D341Med (cell line): ENCODE results near the gene MGAT3.
"Not testable (repeated sequence)": the region's sequence is repeated elsewhere in the genome, so short reads cannot be mapped to it uniquely, and the experiment has no call there.

Experiments
- DNase-seq: peaks from one replicate; pipeline ENCODE4 v3.0.0; 2012; ENCODE audit warnings: low spot score

The MGAT3 gene

DNA sequence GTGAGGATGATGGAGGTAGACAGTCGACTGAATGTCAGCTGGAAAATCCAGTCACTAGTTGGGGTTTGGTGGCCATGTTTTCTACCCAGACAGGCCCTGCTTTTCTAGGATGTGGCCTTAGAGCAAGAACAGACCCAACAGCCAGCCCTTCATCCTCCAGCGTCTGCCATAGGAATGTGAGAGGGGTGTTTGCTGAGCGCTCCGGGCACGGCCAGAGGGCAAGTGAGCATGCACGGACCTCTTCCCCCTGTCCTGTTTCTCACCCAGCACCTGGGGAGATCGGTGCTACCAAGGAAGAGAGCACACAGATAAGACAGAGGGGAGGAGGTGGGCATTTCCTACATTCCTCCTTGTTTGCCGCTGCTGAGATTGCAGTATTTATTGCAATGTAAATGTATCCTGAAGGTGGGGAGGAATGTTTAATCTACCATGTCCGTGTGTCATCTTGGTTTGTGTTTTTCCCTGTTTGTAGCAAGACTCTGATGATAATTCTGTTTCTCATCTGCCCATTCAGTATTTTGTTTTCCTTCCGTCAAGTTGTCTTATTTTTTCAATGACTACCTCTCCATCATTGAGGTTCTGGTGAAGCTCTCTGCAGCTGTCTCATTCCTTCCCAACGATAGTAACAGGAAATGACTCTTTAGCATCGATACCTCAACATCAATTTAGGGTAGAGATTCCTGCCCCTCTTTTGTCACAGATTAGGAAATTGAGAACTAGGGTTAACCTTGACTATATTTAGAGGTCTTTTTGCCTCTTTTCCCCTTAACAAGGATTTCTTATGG lies 58.6 kb downstream of the MGAT3 start:
- DNase-seq = no peak

DNA sequence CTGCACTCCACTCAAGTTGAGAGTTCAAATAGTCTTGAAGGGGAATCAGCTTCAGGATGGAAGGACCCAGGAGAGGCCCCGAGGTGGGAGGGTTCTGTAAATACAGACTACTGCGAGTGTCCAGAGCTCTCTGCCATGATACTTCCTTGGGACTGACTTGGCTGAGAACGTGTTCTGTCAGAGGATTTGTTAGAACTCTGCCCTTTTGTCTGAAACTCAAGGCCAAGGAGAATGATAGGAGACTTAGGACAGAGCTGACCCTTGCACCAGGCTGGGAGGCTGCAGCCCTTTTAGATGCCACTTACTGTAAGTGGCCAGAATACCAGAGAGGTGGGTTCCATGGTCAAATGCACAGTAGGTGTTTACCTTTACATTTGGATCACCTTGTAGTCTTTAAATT lies 60.7 kb downstream of the MGAT3 start:
- DNase-seq = no peak

DNA sequence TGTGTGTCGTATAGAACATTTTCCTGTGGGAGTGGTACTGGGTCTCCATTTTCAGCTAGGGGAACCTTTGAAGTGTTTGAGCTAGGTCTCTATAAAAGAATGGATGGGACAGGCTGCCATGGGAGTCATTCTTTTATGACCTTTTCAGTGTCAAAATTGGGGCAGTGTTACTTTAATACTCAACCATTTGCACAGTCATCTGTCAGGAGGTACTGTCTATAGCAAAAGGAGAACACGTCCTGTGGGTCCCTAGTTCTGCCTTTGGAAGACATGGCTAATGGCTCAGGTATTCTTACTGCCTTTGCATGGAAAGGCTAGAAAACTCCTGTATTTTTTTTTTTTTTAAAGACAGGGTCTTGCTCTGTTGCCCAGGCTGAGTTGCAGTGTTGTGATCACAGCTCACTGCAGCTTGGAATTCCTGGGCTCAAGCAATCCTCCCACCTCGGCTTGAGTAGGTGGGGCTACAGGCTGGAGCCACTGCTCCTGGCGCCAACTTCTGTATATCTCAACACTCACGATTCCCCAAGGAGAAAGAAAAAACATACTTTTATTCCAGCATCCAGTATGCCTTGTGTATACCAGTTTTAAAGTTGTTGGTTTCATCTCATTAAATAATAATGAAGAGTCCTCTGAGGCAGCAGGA lies 61.5 kb downstream of the MGAT3 start:
- DNase-seq = no peak

- DNase-seq = peak; percentile 71
Measured at GRCh38 chr22:39518996-39519680, 62.3 kb downstream of the MGAT3 start.

DNA sequence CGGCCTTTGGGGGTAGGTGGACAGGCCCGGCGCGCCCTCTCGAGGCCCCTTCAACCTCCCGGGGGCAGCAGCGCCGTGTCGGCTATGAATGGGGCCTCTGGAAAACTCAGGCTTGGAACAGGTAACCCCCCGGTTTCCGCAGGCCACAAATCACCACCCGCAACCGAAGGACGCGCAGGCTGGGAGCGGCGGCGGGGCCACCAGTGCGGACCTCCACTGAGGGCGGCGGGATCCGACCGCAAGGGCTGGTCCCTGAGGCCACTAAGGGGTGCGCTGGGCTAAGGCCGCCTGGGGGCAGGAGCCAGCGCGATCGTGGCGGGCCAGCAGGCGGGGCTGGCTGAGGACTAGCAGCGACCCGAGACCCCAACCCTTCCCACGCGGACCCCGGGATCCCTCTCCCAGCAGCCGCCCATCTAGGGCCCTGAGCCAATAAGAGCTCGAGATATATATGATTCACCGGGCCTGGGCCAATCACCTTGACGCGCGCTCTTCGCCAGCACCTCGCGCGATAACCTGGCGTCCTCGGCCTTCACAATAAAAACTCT lies 62.9 kb downstream of the MGAT3 start:
- peak; percentile 95 for DNase-seq

DNA sequence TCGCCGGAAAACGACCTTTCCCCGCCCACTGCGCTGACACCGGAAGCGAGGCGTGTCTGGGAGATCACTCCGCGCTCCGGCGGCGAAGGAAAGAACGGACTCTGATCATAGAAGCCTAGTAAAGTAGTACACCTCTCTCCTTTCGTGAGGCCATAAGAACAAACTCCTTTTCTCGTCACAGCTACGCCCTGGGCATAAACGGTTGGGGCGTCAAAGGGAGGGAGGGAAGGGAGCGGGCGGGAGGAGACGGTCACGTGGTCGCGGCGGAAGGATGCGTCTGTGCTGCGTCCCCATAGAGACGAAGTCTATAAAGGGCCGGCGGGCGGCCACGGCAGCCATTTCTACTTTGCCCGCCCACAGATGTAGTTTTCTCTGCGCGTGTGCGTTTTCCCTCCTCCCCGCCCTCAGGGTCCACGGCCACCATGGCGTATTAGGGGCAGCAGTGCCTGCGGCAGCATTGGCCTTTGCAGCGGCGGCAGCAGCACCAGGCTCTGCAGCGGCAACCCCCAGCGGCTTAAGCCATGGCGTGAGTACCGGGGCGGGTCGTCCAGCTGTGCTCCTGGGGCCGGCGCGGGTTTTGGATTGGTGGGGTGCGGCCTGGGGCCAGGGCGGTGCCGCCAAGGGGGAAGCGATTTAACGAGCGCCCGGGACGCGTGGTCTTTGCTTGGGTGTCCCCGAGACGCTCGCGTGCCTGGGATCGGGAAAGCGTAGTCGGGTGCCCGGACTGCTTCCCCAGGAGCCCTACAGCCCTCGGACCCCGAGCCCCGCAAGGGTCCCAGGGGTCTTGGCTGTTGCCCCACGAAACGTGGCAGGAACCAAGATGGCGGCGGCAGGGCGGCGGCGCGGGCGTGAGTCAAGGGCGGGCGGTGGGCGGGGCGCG lies 63.7 kb downstream of the MGAT3 start, which contains the start of gene ATF4:
Gene ATF4 (plus strand): TSS at position 337 of the 880 bp plus-strand sequence. CDS start 884 bp downstream, outside the sequence.
- DNase-seq = peak; percentile 82

- DNase-seq = not testable (repeated sequence)
Measured at GRCh38 chr22:39521106-39521885, 64.5 kb downstream of the MGAT3 start.

GRCh38 chr22:39522091-39522490 lies 65.3 kb downstream of the MGAT3 start:
- DNase-seq = not testable (repeated sequence)

- DNase-seq = no peak
Measured at GRCh38 chr22:39522567-39523300, 65.9 kb downstream of the MGAT3 start.

DNA sequence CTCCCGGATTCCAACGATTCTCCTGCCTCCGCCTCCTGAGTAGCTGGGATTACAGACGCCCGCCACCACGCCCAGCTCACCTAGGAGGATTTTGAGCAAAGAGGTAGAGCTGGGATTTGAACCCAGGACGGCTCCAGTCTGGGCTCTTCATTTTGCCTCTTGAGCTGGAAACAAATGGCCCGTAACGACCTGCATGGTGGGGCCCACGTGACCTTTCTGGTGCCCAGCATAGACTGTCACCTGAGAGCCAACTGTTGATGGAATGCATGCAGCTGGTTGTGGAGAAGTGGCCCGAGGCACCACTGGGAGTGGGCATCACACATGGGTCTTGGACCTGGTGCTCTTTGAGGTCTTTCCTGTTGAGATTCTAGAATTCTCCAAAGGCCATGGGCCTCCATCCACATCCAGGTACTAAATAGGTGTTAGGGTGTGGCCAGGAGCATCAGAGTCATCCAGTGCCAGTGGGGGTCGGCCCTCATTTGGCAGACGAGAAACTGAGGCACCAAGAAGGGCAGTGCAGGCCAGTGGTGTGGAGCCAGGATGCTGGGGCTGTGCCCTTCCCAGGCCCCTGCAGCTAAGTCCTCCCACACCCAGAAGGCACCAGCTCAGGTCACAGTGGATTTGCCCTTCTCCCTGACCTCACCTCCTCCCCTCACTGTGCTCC lies 67.4 kb downstream of the MGAT3 start:
- no peak for DNase-seq

- DNase-seq = no peak
Measured at GRCh38 chr22:39524753-39525657, 68.2 kb downstream of the MGAT3 start.

DNA sequence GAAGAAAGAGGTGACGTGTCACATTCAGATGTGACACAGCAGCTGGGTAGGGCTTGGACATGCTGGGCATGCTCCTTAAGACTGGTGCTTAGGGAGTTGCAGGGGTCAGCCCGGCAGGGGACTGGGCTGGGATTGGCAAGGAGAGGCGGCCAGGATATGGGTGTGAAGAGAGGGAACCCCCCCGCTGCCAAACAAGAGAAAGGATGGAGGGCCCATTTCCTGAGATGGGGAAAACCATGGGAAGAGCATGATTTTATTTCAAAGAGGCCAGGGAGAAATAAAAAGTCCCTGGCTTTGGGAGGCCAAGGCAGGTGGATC lies 68.8 kb downstream of the MGAT3 start:
- DNase-seq = no peak

DNA sequence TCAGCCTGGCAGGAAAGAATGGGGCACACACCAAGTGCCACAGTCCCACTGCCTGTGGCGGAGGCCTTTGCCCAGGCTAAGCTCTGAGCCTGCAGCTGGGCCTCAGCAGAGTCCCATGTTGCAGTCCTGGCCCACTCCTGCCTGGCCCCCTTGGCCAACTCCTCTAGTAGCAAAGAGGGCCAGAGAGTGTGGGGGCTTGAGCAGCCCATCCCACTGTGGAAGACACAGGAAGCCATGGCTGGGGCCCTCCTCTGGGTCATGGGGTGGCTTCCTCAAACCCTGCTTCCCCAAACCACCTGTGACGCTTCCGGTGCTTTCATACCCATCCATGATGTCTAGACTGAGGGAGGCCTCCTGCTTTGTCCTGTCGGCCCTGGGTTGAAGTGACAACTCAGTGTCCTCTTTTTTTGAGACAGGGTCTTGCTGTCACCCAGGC lies 69.9 kb downstream of the MGAT3 start:
- no peak for DNase-seq

GRCh38 chr22:39527481-39527961 lies 70.7 kb downstream of the MGAT3 start:
- DNase-seq = no peak

DNA sequence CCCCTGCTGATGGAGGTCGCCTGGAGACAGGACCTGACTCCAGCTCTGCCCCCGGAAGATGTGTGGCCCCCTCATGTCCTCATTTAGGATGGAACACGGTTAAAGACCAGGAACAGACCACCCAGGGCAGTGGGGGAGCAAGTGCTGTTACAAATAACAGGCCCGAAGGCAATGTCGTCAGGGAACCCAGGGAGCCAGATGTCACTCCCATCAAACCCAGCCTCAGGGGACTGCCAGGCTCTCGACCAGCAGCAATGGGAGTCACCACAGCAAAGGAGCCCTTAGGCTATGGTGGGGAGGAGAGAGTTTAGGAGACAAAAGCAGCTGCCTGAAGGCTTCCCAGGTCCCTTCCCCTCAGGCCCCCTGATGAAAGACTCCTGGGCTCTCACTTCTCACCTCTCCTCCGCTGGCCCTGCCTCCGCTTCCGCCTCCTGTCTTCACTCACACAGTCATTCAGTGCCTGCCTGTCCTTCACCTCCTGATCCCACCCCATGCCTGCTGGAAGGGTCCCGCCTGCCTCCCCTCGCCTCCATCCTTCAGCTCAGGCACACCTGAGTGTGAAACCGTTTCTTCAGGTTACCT lies 71.4 kb downstream of the MGAT3 start:
- peak; percentile 69 for DNase-seq

DNA sequence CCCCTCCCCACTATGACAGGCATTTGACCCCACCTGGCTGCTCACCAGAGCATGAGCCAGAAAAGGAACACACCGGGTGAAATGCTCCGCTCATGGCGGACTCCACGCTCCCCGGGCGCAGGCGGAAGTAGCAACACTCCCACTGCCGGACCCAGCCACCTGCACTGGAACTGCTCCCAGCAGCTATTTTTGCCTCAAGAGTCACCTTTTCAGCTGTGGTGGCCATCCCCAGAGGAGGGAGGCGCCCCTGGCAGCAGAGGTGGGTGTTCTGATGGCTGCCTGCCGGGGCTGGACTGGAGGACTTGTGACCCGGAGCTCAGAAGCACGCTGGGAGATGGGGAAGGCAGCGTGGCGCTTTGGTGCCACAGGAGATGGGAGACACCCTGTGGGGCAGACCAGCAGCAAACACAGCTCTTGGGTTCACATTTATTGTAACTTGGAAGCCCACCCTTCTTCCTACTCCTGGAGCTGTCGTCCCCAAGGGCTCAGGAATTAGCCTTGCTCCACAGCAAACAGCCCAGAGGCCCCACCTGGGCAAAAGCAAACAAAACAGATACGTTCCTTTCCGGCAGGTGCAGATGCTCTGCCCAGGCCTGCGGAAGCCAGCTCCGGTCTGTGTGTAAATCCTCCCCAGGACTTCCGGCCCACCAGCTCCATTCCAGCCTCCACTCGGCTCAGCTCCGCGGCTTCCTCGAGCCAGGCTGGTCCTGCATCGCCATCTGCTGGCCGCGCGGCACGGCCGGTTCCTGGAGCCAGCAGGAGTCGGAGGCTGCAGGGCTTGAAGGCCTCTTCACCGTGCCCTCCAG lies 72.1 kb downstream of the MGAT3 start:
- DNase-seq = peak; percentile 87

GRCh38 chr22:39529487-39529851 lies 72.7 kb downstream of the MGAT3 start:
- DNase-seq = no peak
